Activated T-cell treated with anti-CD3 and anti-CD28 coated beads, Interleukin-2, amount 50 U/mL, for 24 hours (primary cell): ENCODE results near the gene APLP1.
"Not testable (repeated sequence)": the region's sequence is repeated elsewhere in the genome, so short reads cannot be mapped to it uniquely, and the experiment has no call there.

Source experiments
- DNase-seq: peaks from one replicate; pipeline ENCODE4 v3.0.0-alpha.2; 2020
- H3K27ac Mint-ChIP-seq: 2 replicates; pipeline ENCODE4 v1.8.0; 2020; ENCODE audit warnings: mild to moderate bottlenecking, mixed read lengths
- H3K27me3 Mint-ChIP-seq: 2 replicates; pipeline ENCODE4 v1.8.0; 2020; ENCODE audit warnings: mixed read lengths
- H3K36me3 Mint-ChIP-seq: 2 replicates; pipeline ENCODE4 v1.8.0; 2020; ENCODE audit warnings: low read depth, mixed read lengths
- H3K4me1 Mint-ChIP-seq: 2 replicates; pipeline ENCODE4 v1.8.0; 2020; ENCODE audit warnings: low read depth, mixed read lengths
- H3K4me3 Mint-ChIP-seq: 2 replicates; pipeline ENCODE4 v1.8.0; 2020; ENCODE audit warnings: mild to moderate bottlenecking, moderate library complexity, mixed read lengths
- H3K9me3 Mint-ChIP-seq: 2 replicates; pipeline ENCODE4 v1.8.0; 2020; ENCODE audit warnings: mixed read lengths

Gene APLP1

GRCh38 chr19:35901854-35902661, 33.7 kb downstream of the APLP1 start, which contains the start of gene HCST:
TSS of gene HCST (plus strand) at chr19:35902529. CDS start at chr19:35902594, 65 bp downstream.
- peaks cover 34% of the 10 kb centered on the region for H3K36me3 Mint-ChIP-seq
- peak; percentile 60 for DNase-seq
- no peaks in the 10 kb centered on the region for H3K9me3 Mint-ChIP-seq
- no peaks in the 10 kb centered on the region for H3K27me3 Mint-ChIP-seq
- H3K4me1 Mint-ChIP-seq: peaks cover 62% of the 10 kb centered on the region
- peak within 1 kb of the TSS; percentile 98 for H3K27ac Mint-ChIP-seq
- peak within 1 kb of the TSS; percentile 97 for H3K4me3 Mint-ChIP-seq

GRCh38 chr19:35902870-35903475, 34.6 kb downstream of the APLP1 start:
- Mint-ChIP-seq H3K27me3 (no peaks in the 10 kb centered on the region), H3K9me3 (no peaks in the 10 kb centered on the region), H3K4me1 (peaks cover 56% of the 10 kb centered on the region), H3K27ac (peak overlapping the region; percentile 93), H3K4me3 (peak overlapping the region; percentile 97), H3K36me3 (peaks cover 25% of the 10 kb centered on the region)
- DNase-seq: no peak

- Mint-ChIP-seq H3K36me3 (peaks cover 18% of the 10 kb centered on the region), H3K4me3 (peak overlapping the region; percentile 97), H3K9me3 (no peaks in the 10 kb centered on the region), H3K27me3 (no peaks in the 10 kb centered on the region), H3K27ac (peak overlapping the region; percentile 93), H3K4me1 (peaks cover 51% of the 10 kb centered on the region)
- DNase-seq: peak; percentile 86
Observed at GRCh38 chr19:35903550-35904179, 35.3 kb downstream of the APLP1 start.

- Mint-ChIP-seq H3K36me3 (peaks cover 10% of the 10 kb centered on the region), H3K4me3 (peak overlapping the region; percentile 45), H3K27me3 (no peaks in the 10 kb centered on the region), H3K4me1 (peaks cover 58% of the 10 kb centered on the region), H3K9me3 (no peaks in the 10 kb centered on the region), H3K27ac (peak overlapping the region; percentile 85)
- DNase-seq: no peak
Observed at GRCh38 chr19:35904311-35905068, 36.1 kb downstream of the APLP1 start.

- Mint-ChIP-seq H3K27me3 (no peaks in the 10 kb centered on the region), H3K36me3 (peaks cover 5% of the 10 kb centered on the region), H3K4me1 (peaks cover 61% of the 10 kb centered on the region), H3K9me3 (no peaks in the 10 kb centered on the region), H3K4me3 (no peak overlapping the region), H3K27ac (peak overlapping the region; percentile 85)
- DNase-seq: no peak
Observed at GRCh38 chr19:35905178-35905727, 36.9 kb downstream of the APLP1 start.

- H3K36me3 Mint-ChIP-seq: peaks cover 5% of the 10 kb centered on the region
- peaks cover 53% of the 10 kb centered on the region for H3K4me1 Mint-ChIP-seq
- no peak overlapping the region for H3K27ac Mint-ChIP-seq
- H3K9me3 Mint-ChIP-seq: no peaks in the 10 kb centered on the region
- H3K27me3 Mint-ChIP-seq: no peaks in the 10 kb centered on the region
- H3K4me3 Mint-ChIP-seq: no peak overlapping the region
- no peak for DNase-seq
Observed at GRCh38 chr19:35907377-35907745, 39.0 kb downstream of the APLP1 start.

GRCh38 chr19:35908010-35908441, 39.7 kb downstream of the APLP1 start, which contains the start of gene TYROBP:
TSS of gene TYROBP (minus strand) at chr19:35908295. CDS start at chr19:35908228, 67 bp downstream.
- H3K27ac Mint-ChIP-seq: no peak within 1 kb of the TSS
- no peaks in the 10 kb centered on the region for H3K9me3 Mint-ChIP-seq
- H3K36me3 Mint-ChIP-seq: peaks cover 5% of the 10 kb centered on the region
- H3K27me3 Mint-ChIP-seq: no peaks in the 10 kb centered on the region
- peaks cover 46% of the 10 kb centered on the region for H3K4me1 Mint-ChIP-seq
- DNase-seq: no peak
- no peak within 1 kb of the TSS for H3K4me3 Mint-ChIP-seq

DNA sequence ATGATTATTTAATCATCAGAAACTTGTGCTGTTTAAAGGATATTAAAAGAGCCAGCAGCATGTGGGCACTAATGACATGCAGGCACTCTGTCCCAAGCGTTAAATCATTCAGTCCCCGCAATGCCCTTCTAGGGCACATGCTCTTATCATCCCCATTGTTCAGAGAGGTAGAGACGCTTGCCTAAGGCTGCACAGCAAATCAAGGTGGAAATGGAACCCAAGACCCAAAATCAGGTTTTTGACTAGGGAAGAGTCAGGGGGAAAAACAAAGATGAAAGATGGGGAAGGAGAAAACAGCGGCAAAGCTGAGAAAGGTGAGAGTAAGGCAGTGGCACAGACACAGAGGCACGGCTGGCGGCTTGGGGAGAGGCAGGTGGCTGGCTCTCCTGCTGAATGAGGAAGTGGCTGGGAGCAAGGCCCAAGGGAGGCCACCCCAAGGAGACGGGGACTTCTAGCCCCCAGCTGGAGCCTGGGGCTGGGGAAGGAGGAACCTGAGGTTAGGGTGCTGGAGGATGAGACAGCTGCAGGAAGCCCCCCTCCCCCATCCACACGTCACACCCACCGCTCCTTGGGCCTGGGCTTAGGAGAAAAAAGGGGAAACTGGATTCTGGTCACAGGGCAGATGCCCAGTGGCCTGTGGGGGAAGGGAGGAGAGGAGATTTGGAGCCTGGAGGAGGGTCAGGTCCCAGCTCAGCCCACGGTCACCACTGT, 40.8 kb downstream of the APLP1 start:
- H3K4me3 Mint-ChIP-seq: no peak overlapping the region
- no peak overlapping the region for H3K27ac Mint-ChIP-seq
- no peaks in the 10 kb centered on the region for H3K36me3 Mint-ChIP-seq
- DNase-seq: peak; percentile 34
- H3K4me1 Mint-ChIP-seq: peaks cover 44% of the 10 kb centered on the region
- no peaks in the 10 kb centered on the region for H3K27me3 Mint-ChIP-seq
- no peaks in the 10 kb centered on the region for H3K9me3 Mint-ChIP-seq

DNA sequence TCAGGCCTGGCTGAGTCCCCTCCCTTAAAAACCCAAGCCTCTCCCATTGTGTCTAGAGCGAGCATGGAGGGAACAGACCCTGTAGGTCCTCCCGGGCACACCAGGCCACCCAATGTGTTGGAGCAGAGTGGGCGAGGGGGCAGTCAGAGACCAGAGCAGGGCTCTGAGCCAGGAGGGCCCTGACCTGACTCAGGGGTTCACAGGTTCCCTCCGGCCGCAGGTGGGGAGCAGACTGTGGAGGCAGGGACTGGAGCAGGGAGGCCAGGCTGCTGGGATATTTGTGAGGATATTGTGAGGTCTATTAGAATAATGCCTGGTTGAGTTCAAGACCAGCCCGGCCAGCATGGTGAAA, 41.3 kb downstream of the APLP1 start:
- Mint-ChIP-seq H3K4me3 (no peak overlapping the region), H3K27me3 (no peaks in the 10 kb centered on the region), H3K27ac (no peak overlapping the region), H3K9me3 (no peaks in the 10 kb centered on the region), H3K4me1 (peaks cover 39% of the 10 kb centered on the region), H3K36me3 (no peaks in the 10 kb centered on the region)
- DNase-seq: no peak

- H3K27me3 Mint-ChIP-seq, H3K27ac Mint-ChIP-seq, H3K9me3 Mint-ChIP-seq, H3K4me3 Mint-ChIP-seq, DNase-seq, H3K36me3 Mint-ChIP-seq: not testable (repeated sequence)
- H3K4me1 Mint-ChIP-seq: peaks cover 35% of the 10 kb centered on the region
Observed at GRCh38 chr19:35910355-35910754, 42.0 kb downstream of the APLP1 start.

DNA sequence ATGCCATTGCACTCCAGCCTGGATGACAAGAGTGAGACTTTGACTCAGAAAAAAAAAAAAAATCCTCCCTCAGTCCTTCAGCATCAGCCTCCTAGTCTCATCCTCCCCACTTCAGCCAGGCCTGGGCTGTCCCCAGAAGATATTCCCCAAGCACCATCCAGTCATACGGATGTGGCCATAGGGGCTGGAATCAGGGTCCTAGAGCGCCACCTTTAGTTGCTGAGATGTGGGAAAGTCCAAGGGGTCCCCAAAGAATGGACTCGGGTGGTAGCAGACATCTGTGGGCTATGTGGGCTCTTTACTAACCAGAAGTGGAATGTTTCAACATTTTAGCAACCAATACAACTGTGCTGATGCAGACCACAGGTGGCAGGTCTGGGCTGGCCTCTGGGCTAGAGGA, 42.8 kb downstream of the APLP1 start:
- H3K9me3 Mint-ChIP-seq: no peaks in the 10 kb centered on the region
- H3K27ac Mint-ChIP-seq: peak overlapping the region; percentile 33

GRCh38 chr19:35911790-35912189, 43.4 kb downstream of the APLP1 start:
- Mint-ChIP-seq H3K27me3 (no peaks in the 10 kb centered on the region), H3K4me3 (no peak overlapping the region), H3K27ac (no peak overlapping the region)

More for the DNA sequence above, 42.8 kb downstream of the APLP1 start:
- H3K4me3 Mint-ChIP-seq: no peak overlapping the region
- H3K36me3 Mint-ChIP-seq: no peaks in the 10 kb centered on the region
- H3K27me3 Mint-ChIP-seq: no peaks in the 10 kb centered on the region
- DNase-seq: no peak
- peaks cover 36% of the 10 kb centered on the region for H3K4me1 Mint-ChIP-seq

DNA sequence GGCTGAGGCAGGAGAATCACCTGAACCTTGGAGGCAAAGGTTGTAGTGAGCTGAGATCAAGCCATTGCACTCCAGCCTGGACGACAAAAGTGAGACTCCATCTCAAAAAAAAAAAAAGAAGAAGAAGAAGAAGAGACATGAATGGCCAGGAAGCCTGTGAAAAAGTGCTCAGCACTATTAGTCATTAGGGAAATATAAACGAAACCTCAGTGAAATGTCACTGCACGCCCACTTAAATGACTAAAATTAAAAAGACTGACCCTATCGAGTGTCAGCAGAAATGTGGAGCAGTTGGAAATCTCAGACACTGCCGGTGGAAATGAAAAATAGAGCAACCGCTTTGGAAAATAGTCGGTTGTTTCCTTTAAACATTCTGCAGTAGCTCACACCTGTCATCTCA, 45.2 kb downstream of the APLP1 start:
- Mint-ChIP-seq H3K4me3 (no peak overlapping the region), H3K4me1 (peaks cover 32% of the 10 kb centered on the region), H3K27me3 (no peaks in the 10 kb centered on the region), H3K9me3 (no peaks in the 10 kb centered on the region), H3K36me3 (no peaks in the 10 kb centered on the region), H3K27ac (peak overlapping the region; percentile 22)
- no peak for DNase-seq

More at GRCh38 chr19:35911790-35912189, 43.4 kb downstream of the APLP1 start:
- peaks cover 36% of the 10 kb centered on the region for H3K4me1 Mint-ChIP-seq
- no peaks in the 10 kb centered on the region for H3K9me3 Mint-ChIP-seq
- no peaks in the 10 kb centered on the region for H3K36me3 Mint-ChIP-seq
- peak; percentile 39 for DNase-seq
